SK-N-MC (cell line): ENCODE measurements around the gene MAT2A.
"Not testable (repeated sequence)": the region's sequence is repeated elsewhere in the genome, so short reads cannot be mapped to it uniquely, and the experiment has no call there.

Experiments
- DNase-seq: peaks from one replicate; pipeline ENCODE4 v3.0.0-alpha.2; 2011; ENCODE audit warnings: low read depth, low spot score
- H3K27ac ChIP-seq: fragments of 200-600 bp; sonication (generic); 2 replicates; pipeline ENCODE4 v1.5.1; 2016; ENCODE audit warnings: mixed run types
- H3K36me3 ChIP-seq: fragments of 200-600 bp; sonication (generic); 2 replicates; pipeline ENCODE4 v1.6.1; 2017; ENCODE audit warnings: antibody characterized with exemption, low read length, mixed read lengths; ENCODE audit not compliant: insufficient read depth
- H3K4me3 ChIP-seq: fragments of 200-600 bp; sonication (generic); 2 replicates; pipeline ENCODE4 v1.5.1; 2016
- H3K9ac ChIP-seq: fragments of 200-600 bp; sonication (generic); 2 replicates; pipeline ENCODE4 v1.8.0; 2017; ENCODE audit warnings: mixed run types, mixed read lengths; ENCODE audit not compliant: insufficient read length
- H3K9me3 ChIP-seq: fragments of 200-600 bp; sonication (generic); 2 replicates; pipeline ENCODE4 v1.6.1; 2017; ENCODE audit warnings: low read depth, mild to moderate bottlenecking, antibody characterized with exemption, low read length, moderate library complexity, mixed read lengths
- EZH2 ChIP-seq: fragments of 200-600 bp; sonication (generic); IDR thresholded peaks from one replicate; pipeline ENCODE4 v1.6.1; 2017; ENCODE audit warnings: antibody characterized with exemption
- FOXP2 ChIP-seq: optimal IDR thresholded peaks from 2 replicates; pipeline ENCODE3; 2011; ENCODE audit warnings: mild to moderate bottlenecking, moderate library complexity; ENCODE audit not compliant: insufficient read depth; ENCODE audit errors: extremely low read length, control extremely low read depth
- POLR2AphosphoS5 ChIP-seq: IDR thresholded peaks from 2 replicates; pipeline ENCODE4 v1.6.1; 2012; ENCODE audit warnings: mild to moderate bottlenecking, low read depth, low read length, borderline replicate concordance

The MAT2A gene

DNA sequence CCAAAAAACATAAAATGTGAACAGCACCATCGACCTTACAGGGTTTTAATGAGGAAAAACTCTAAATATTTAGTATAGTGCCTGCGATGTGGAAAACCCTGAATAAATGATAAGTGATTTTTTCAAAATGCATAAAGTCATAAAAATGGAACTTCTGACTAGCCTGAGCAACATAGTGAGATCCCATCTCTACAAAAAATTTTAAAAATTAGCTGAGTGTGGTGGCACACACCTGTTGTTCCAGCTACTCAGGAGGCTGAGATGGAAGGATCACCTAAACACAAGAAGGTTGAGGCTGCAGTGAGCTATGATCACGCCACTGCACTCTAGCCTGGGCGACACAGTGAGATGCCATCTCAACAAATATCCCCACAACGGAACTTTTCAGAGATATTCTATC is 18.2 kb downstream of the MAT2A start:
- no peak for DNase-seq
- Histone ChIP-seq H3K9ac (no peak overlapping the region), H3K4me3 (no peak overlapping the region), H3K36me3 (peaks cover 30% of the 10 kb centered on the region), H3K9me3 (no peaks in the 10 kb centered on the region), H3K27ac (no peak overlapping the region)
- TF ChIP-seq EZH2 (no peak), FOXP2 (no peak), POLR2AphosphoS5 (no peak)

DNA sequence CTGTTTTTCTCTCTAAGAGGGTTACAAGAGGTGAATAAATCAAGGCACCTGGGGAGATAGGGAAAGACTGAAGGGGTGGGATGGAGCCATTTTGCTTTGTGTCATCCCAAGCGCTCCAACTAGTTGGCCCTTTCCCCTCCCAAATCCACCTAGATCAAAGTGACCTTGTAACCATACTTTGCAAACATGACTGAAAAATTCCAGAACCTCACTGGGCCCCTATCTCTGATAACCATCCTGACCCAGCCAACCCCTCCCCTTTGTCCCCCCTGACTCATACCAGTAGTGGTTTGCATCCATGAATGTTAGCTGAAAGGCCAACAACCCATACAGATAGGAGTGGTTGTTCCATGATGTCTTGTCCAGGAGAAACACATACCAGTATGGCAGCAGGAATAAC is 19.2 kb downstream of the MAT2A start:
- TF ChIP-seq POLR2AphosphoS5 (no peak), FOXP2 (no peak), EZH2 (no peak)
- H3K4me3 ChIP-seq = no peak overlapping the region
- no peaks in the 10 kb centered on the region for H3K9me3 ChIP-seq
- no peak for DNase-seq
- peaks cover 25% of the 10 kb centered on the region for H3K36me3 ChIP-seq
- no peak overlapping the region for H3K27ac ChIP-seq
- H3K9ac ChIP-seq = no peak overlapping the region

DNA sequence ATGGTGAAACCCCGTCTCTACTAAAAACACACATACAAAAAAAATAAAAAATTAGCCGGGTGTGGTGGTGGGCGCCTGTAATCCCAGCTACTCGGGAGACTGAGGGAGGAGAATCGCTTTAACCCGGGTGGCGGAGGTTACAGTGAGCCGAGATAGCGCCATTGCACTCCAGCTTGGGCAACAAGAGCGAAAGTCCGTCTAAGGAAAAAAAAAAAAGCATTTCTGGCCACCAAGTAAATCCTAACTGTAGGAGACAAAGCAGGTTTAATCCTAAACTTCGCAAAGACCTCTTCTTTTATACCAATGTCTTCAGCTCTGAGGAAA is 21.4 kb downstream of the MAT2A start:
- H3K9me3 ChIP-seq, DNase-seq, H3K27ac ChIP-seq: not testable (repeated sequence)
- Histone ChIP-seq H3K4me3 (peak overlapping the region; percentile 95), H3K9ac (peak overlapping the region; percentile 70), H3K36me3 (peaks cover 13% of the 10 kb centered on the region)

DNA sequence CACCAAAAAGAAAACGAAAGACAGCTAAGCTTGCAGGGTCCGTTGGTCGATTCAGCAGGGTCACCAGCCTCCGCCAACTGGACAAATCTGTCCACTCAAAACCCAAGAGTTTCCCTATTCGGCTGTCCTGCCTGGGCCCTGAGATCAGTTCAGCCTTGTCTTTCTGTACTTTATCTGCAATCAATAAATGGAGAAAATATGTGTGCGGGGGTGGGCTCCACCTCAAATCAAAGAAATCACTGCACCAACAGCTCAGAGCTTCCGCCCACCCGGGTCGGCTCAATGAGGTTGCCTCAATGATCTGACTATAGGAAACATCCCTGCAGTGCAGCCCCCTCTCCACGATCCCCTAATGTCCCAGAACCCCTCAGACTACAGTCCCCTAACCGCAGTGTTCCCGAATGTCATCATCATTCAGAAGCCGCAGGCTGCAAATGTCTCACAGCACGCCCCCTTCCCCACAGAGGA is 21.9 kb downstream of the MAT2A start:
- Histone ChIP-seq H3K4me3 (peak overlapping the region; percentile 95), H3K9me3 (no peaks in the 10 kb centered on the region), H3K36me3 (peaks cover 11% of the 10 kb centered on the region), H3K9ac (peak overlapping the region; percentile 70), H3K27ac (no peak overlapping the region)
- TF ChIP-seq POLR2AphosphoS5 (no peak), FOXP2 (no peak), EZH2 (no peak)
- no peak for DNase-seq

DNA sequence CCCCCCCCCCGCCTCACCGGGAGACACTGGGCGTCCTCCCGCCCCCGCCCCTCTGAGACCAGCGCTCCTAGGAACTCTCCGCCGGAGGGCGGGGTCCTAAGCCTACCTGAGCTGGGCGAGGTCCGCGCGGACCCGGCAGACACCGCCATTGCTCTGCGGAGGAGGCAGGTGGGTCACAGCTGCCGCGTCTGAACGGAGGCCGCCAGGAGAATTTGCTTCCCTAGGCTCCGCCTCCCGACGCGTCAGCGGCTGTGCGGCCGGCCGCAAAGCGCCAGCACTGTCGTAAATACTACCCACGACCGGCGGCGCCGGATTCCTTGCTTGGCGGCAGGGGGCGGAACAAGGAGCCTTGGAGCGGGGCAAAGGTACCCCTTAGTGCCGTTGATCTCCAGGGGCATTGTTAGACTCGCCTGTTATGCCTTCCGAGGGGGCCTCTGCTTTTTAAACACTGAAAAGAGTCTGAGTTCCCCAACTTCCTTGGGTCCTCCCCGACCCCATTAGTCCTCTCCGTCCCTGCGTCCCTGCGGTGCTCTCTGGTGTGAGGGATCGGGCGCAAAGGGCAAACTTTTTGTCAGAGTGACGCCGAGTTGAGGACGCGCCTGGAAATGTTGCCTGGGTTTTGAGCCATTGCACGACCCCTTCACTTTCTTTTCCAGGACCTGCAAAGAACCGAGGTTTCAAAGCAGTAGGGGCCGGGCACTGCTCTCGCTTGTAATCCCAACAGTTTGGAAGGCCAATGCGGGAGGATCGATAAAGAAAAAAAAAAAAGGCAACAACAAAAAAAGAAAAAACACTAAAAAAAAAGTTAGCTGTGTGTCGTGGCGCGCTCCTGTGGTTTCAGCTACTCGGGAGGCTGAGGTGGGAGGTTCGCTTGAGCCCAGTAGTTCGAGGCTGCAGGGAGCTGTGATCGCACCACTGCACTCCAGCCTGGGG is 22.6 kb downstream of the MAT2A start, which contains the start of gene GGCX:
TSS of gene GGCX (minus strand) at position 214 of the 933 bp plus-strand sequence. CDS start at position 149, 65 bp downstream.
- no peak for TF ChIP-seq EZH2
- peak; percentile 94 for TF ChIP-seq POLR2AphosphoS5
- TF ChIP-seq FOXP2 = peak; percentile 63
- H3K36me3 ChIP-seq = peaks cover 8% of the 10 kb centered on the region

DNA sequence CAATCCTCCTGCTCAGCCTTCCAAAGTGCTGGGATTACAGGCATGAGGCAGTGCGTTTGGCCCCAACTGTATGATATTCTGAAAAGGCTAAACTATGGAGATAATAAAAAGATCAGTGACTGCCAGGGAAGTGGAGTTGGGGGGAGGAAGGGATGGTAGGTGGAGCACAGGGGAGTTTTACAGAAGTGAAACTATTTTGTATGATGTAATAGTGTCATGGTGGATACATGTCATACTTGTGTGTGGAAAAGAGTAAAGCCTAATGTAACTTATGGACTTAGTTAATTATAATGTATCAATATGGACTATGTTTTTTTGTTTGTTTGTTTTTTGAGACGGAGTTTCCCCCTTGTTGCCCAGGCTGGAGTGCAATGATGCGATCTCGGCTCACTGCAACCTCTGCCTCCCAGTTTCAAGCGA is 25.2 kb downstream of the MAT2A start:
- Histone ChIP-seq H3K27ac (peak overlapping the region; percentile 6; the same call in 1 of the 2 replicates), H3K4me3 (no peak overlapping the region), H3K36me3 (no peaks in the 10 kb centered on the region; the same call in 1 of the 2 replicates), H3K9me3 (no peaks in the 10 kb centered on the region), H3K9ac (no peak overlapping the region)
- DNase-seq = no peak
- TF ChIP-seq POLR2AphosphoS5 = no peak
- no peak for TF ChIP-seq EZH2
- TF ChIP-seq FOXP2 = no peak

More for the DNA sequence above, 22.6 kb downstream of the MAT2A start, which contains the start of gene GGCX:
- Histone ChIP-seq H3K4me3 (peak within 1 kb of the TSS; percentile 95), H3K27ac (peak within 1 kb of the TSS; percentile 85), H3K9ac (peak within 1 kb of the TSS; percentile 96), H3K9me3 (no peaks in the 10 kb centered on the region)
- peak; percentile 50 for DNase-seq

DNA sequence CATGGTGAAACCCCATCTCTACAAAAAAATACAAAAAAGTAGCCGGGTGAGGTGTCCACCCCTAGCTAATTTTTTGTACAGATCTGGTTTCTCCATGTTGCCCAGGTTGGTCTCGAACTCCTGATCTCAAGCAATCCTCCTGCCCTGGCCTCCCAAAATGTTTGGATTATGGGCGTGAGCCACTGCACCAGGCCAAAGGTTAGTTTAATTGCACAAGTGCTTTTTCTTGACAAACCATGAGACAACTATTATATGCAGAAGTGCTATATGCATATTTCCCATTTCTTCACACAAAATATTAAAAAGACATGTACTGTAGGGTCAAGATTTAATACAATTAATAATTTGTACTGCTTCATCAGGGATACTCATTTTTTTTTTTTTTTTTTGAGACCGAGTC is 27.3 kb downstream of the MAT2A start:
- Histone ChIP-seq H3K9ac (no peak overlapping the region), H3K36me3 (no peaks in the 10 kb centered on the region), H3K27ac (no peak overlapping the region), H3K4me3 (no peak overlapping the region), H3K9me3 (no peaks in the 10 kb centered on the region)
- TF ChIP-seq POLR2AphosphoS5 (no peak), FOXP2 (no peak), EZH2 (no peak)
- no peak for DNase-seq

DNA sequence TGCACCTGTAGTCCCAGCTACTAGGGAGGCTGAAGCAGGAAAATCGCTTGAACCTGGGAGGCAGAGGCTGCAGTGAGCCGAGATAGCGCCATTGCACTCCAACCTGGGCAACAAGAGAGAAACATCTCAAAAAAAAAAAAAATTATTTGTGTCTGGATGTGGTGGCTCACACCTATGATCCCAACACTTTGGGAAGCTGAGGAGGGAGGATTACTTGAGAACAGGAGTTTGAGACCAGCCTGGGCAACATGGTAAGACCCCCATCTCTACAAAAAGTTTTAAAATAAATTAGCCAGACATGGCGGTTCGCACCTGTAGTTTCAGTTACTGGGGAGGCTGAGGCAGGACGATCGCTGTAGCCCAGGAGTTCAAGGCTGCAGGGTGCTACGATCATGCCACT is 36.8 kb downstream of the MAT2A start:
- H3K9ac ChIP-seq = no peak overlapping the region
- H3K27ac ChIP-seq = no peak overlapping the region
- H3K9me3 ChIP-seq = no peaks in the 10 kb centered on the region
- no peaks in the 10 kb centered on the region for H3K36me3 ChIP-seq
- no peak for TF ChIP-seq EZH2
- TF ChIP-seq POLR2AphosphoS5 = no peak
- no peak for TF ChIP-seq FOXP2
- DNase-seq = no peak
- H3K4me3 ChIP-seq = no peak overlapping the region

DNA sequence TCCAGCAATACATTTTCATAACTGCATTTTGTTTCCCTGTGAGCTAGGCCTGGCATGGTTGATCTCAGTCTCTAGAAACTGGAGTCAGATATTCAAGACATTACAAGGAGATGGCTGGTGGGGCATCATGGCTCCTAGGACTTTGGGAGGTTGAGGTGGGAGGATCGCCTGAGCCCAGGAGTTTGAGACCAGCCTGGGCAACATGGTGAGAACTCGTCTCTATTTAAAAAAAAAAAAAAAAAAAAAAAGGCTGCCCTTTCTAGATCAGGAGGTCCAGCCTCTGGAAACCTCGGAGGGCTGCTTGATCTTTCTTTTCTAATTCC is 38.1 kb downstream of the MAT2A start:
- no peak overlapping the region for H3K4me3 ChIP-seq
- TF ChIP-seq FOXP2 (no peak), POLR2AphosphoS5 (no peak), EZH2 (no peak)
- DNase-seq = no peak
- H3K9ac ChIP-seq = no peak overlapping the region
- no peak overlapping the region for H3K27ac ChIP-seq
- H3K36me3 ChIP-seq = no peaks in the 10 kb centered on the region
- no peaks in the 10 kb centered on the region for H3K9me3 ChIP-seq
